Caco-2 (cell line): Measurements from ENCODE around the gene PARVA. TPM values are rescaled to one million over a fixed set of nuclear protein-coding genes. Genes with fewer than 3 reads are reported as not detected.

ENCODE experiments used
- BruUV-seq: library from RNA; stranded (reverse); fragments of 400-500 nt; replicated peaks from 2 replicates; lab custom pipeline; 2021; lab: Mats Ljungman, UMichigan
- CTCF ChIA-PET: fragments of 300-600 bp; sonication (Branson Sonifier 250); formaldehyde crosslinking; loops from one replicate; lab custom pipeline; 2022; ENCODE audit warnings: antibody characterized with exemption; lab: Charles Lee
- POLR2A ChIA-PET: fragments of 300-600 bp; sonication (Branson Sonifier 250); formaldehyde crosslinking; loops from one replicate; lab custom pipeline; 2022; ENCODE audit warnings: antibody characterized with exemption; lab: Charles Lee
- DNase-seq, 2 experiments: peaks; one replicate each; pipeline versions ENCODE4 v3.0.0 to v3.0.0-alpha.2; 2020 to 2022
- H3K27me3 ChIP-seq: replicated peaks from 2 replicates; pipeline ENCODE4 v1.6.0; 2011; ENCODE audit warnings: low read length; ENCODE audit not compliant: control insufficient read depth, insufficient read depth
- H3K36me3 ChIP-seq: 2 replicates; pipeline ENCODE4 v1.5.1; 2011; ENCODE audit warnings: low read length; ENCODE audit not compliant: control insufficient read depth, insufficient read depth
- H3K4me1 ChIP-seq: fragments of 250-450 bp; sonication (Bioruptor Pico); 2 replicates; pipeline ENCODE4 v1.5.1; 2020; ENCODE audit warnings: mild to moderate bottlenecking
- H3K4me3 ChIP-seq: 2 replicates; pipeline ENCODE4 v1.5.1; 2011; ENCODE audit warnings: low read depth, mild to moderate bottlenecking, control low read depth, low read length
- H3K9me3 ChIP-seq: fragments of 250-450 bp; sonication (Bioruptor Pico); 2 replicates; pipeline ENCODE4 v1.5.1; 2020; ENCODE audit warnings: mild to moderate bottlenecking, moderate library complexity
- H3K27ac Mint-ChIP-seq: one replicate; pipeline ENCODE4 v1.8.0; 2022; ENCODE audit warnings: mixed read lengths; ENCODE audit not compliant: unreplicated experiment
- H3K27me3 Mint-ChIP-seq: one replicate; pipeline ENCODE4 v1.8.0; 2022; ENCODE audit warnings: mixed read lengths; ENCODE audit not compliant: insufficient read depth, unreplicated experiment
- H3K36me3 Mint-ChIP-seq: one replicate; pipeline ENCODE4 v1.8.0; 2022; ENCODE audit warnings: mild to moderate bottlenecking, mixed read lengths; ENCODE audit not compliant: insufficient read depth, unreplicated experiment
- H3K4me1 Mint-ChIP-seq: one replicate; pipeline ENCODE4 v1.8.0; 2022; ENCODE audit warnings: low read depth, mixed read lengths; ENCODE audit not compliant: unreplicated experiment
- H3K4me3 Mint-ChIP-seq: one replicate; pipeline ENCODE4 v1.8.0; 2022; ENCODE audit warnings: mild to moderate bottlenecking, moderate library complexity, mixed read lengths; ENCODE audit not compliant: unreplicated experiment
- H3K9me3 Mint-ChIP-seq: one replicate; pipeline ENCODE4 v1.8.0; 2022; ENCODE audit warnings: mixed read lengths; ENCODE audit not compliant: unreplicated experiment
- CTCF ChIP-seq, 2 experiments: fragments of 200-600 bp in 1 of 2; IDR thresholded peaks; 1 replicate in 1 of 2; 2 replicates in 1 of 2; pipeline versions ENCODE4 v1.5.1 to v1.8.0; 2011 to 2022; ENCODE audit warnings: antibody characterized with exemption in 1 of 2, control low read depth in 1 of 2, inconsistent platforms in 1 of 2, low read depth in 1 of 2, low read length in 1 of 2, mild to moderate bottlenecking in 1 of 2, moderate library complexity in 1 of 2; ENCODE audit not compliant: insufficient read depth in 1 of 2, severe bottlenecking in 1 of 2, unreplicated experiment in 1 of 2
- intact Hi-C: fragments of 100-400 bp; cut with micrococcal nuclease; formaldehyde crosslinking; loops from one replicate; pipeline ENCODE4 v1.10.0; 2022; ENCODE audit not compliant: unreplicated experiment
- total RNA-seq: library from RNA; stranded (reverse); gene quantifications from 2 replicates; pipeline ENCODE4 v1.2.3, GENCODE V29; 2022

The PARVA gene
- total RNA-seq, 1 experiment from 2014 or later = 45.3 TPM

- intact Hi-C loops = no loop called here
- Histone ChIP-seq H3K4me1 (no peaks in the 10 kb centered on the region), H3K9me3 (no peaks in the 10 kb centered on the region), H3K27me3 (no peaks in the 10 kb centered on the region), H3K4me3 (no peak overlapping the region), H3K36me3 (no peaks in the 10 kb centered on the region)
- ChIA-PET POLR2A (no interaction called here), CTCF (no interaction called here)
- Mint-ChIP-seq H3K27me3 (no peaks in the 10 kb centered on the region), H3K36me3 (no peaks in the 10 kb centered on the region), H3K27ac (no peak overlapping the region), H3K9me3 (peaks cover 13% of the 10 kb centered on the region), H3K4me1 (no peaks in the 10 kb centered on the region), H3K4me3 (no peak overlapping the region)
- no TSS peak for BruUV-seq
- DNase-seq = no peak
- no peak for TF ChIP-seq CTCF (IDR thresholded peaks at IDR 0.05; ENCODE audit: insufficient read depth in 1 of 2, low read depth in 1 of 2, low read length in 1 of 2, severe bottlenecking in 1 of 2, unreplicated experiment in 1 of 2)
Observed at GRCh38 chr11:12459865-12460444, 82.6 kb downstream of the PARVA start.

GRCh38 chr11:12460466-12460865, 83.1 kb downstream of the PARVA start:
- Histone ChIP-seq H3K4me3 (no peak overlapping the region), H3K4me1 (no peaks in the 10 kb centered on the region), H3K9me3 (no peaks in the 10 kb centered on the region), H3K27me3 (no peaks in the 10 kb centered on the region), H3K36me3 (no peaks in the 10 kb centered on the region)
- no peaks in the 10 kb centered on the region for H3K4me1 Mint-ChIP-seq
- peaks cover 13% of the 10 kb centered on the region for H3K9me3 Mint-ChIP-seq
- intact Hi-C loops = no loop called here
- ChIA-PET POLR2A (no interaction called here), CTCF (no interaction called here)
- H3K27ac Mint-ChIP-seq = no peak overlapping the region
- H3K4me3 Mint-ChIP-seq = no peak overlapping the region
- no peak for TF ChIP-seq CTCF (IDR thresholded peaks at IDR 0.05; ENCODE audit: insufficient read depth in 1 of 2, low read depth in 1 of 2, low read length in 1 of 2, severe bottlenecking in 1 of 2, unreplicated experiment in 1 of 2)
- no peak for DNase-seq
- BruUV-seq = no TSS peak
- no peaks in the 10 kb centered on the region for H3K36me3 Mint-ChIP-seq
- H3K27me3 Mint-ChIP-seq = no peaks in the 10 kb centered on the region

- ChIA-PET CTCF (no interaction called here), POLR2A (no interaction called here)
- no peak for TF ChIP-seq CTCF (IDR thresholded peaks at IDR 0.05; ENCODE audit: insufficient read depth in 1 of 2, low read depth in 1 of 2, low read length in 1 of 2, severe bottlenecking in 1 of 2, unreplicated experiment in 1 of 2)
- H3K4me1 Mint-ChIP-seq = no peaks in the 10 kb centered on the region
- no peaks in the 10 kb centered on the region for H3K36me3 ChIP-seq
- H3K4me1 ChIP-seq = no peaks in the 10 kb centered on the region
- H3K4me3 ChIP-seq = no peak overlapping the region
- no peaks in the 10 kb centered on the region for H3K27me3 Mint-ChIP-seq
- intact Hi-C loops = no loop called here
- DNase-seq = no peak
- H3K4me3 Mint-ChIP-seq = no peak overlapping the region
- no peaks in the 10 kb centered on the region for H3K9me3 ChIP-seq
- H3K36me3 Mint-ChIP-seq = no peaks in the 10 kb centered on the region
- no peaks in the 10 kb centered on the region for H3K27me3 ChIP-seq
- H3K27ac Mint-ChIP-seq = no peak overlapping the region
- BruUV-seq = no TSS peak
- peaks cover 13% of the 10 kb centered on the region for H3K9me3 Mint-ChIP-seq
Observed at GRCh38 chr11:12461516-12461915, 84.1 kb downstream of the PARVA start.
